ENCODE data around the gene VOPP1. TPM values are rescaled to one million over a fixed set of nuclear protein-coding genes. Genes with fewer than 3 reads are reported as not detected.

VOPP1 gene
- total and polyA plus RNA-seq, 11 donors, result 9.9 to 58.0 (median 22.9) TPM

DNA sequence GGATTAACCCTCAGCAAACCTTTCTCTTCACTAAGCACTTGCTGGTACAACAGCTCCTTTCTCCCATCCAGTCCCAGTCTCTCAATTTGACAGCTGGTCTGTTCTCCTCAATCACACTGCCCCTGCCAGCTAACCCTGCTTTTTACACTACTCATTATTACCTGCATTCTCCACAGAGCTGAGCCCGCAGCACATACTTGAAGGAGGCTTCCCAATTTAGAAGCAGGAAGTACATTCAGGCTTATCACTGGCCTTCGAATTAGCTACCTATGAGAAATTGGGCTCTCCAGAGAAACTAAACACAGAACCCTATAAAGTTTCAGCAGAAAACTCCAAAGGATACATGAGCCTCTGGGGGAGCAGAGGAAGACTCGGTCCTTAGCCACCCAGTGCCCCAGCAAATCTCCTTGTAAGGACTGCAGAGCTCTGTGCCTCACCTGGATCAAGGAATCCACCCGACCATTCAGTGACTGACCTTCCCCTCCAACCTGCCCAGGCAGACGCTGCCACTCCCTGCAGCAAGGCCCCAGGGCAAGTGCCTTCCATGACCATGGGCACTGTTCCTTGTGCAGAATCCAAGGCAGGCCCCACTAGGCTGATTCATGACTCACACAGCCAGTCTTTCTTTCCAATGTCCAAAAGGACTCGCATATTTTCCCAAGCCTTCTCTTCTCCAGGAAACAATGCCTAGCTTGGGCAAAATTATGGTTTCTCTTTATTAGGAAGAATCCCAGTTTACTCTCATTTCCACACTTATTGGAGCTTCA, 68.0 kb downstream of the VOPP1 start:
- 68 to 77% (median 73%) methylated on average over 6 of the region's 6 CpGs for WGBS, 4 donors
- H3K36me3 ChIP-seq, result peaks cover 0 to 6% (median 0%) of the 10 kb centered on the region in 9 donors
- no peak for ATAC-seq
- no peak for TF ChIP-seq POLR2A (IDR thresholded peaks at IDR 0.05)
- TF ChIP-seq, protein P1, sequence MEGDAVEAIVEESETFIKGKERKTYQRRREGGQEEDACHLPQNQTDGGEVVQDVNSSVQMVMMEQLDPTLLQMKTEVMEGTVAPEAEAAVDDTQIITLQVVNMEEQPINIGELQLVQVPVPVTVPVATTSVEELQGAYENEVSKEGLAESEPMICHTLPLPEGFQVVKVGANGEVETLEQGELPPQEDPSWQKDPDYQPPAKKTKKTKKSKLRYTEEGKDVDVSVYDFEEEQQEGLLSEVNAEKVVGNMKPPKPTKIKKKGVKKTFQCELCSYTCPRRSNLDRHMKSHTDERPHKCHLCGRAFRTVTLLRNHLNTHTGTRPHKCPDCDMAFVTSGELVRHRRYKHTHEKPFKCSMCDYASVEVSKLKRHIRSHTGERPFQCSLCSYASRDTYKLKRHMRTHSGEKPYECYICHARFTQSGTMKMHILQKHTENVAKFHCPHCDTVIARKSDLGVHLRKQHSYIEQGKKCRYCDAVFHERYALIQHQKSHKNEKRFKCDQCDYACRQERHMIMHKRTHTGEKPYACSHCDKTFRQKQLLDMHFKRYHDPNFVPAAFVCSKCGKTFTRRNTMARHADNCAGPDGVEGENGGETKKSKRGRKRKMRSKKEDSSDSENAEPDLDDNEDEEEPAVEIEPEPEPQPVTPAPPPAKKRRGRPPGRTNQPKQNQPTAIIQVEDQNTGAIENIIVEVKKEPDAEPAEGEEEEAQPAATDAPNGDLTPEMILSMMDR (IDR thresholded peaks at IDR 0.05), result no peak
- DNase-seq, result no peak
- no peaks in the 10 kb centered on the region for H3K9me3 ChIP-seq
- H3K4me1 ChIP-seq, result peaks cover 0 to 51% (median 23%) of the 10 kb centered on the region in 12 donors
- intact Hi-C loops (cut with DNase I), result loop anchor here in 1 of 10 donors (10.0 kb wide), 1 partner anchor 71 kb away; the partner anchor contains the start of gene VOPP1
- H3K27me3 ChIP-seq, result no peaks in the 10 kb centered on the region
- H3K4me3 ChIP-seq, result no peak overlapping the region
- H3K27ac ChIP-seq, result no peak overlapping the region

DNA sequence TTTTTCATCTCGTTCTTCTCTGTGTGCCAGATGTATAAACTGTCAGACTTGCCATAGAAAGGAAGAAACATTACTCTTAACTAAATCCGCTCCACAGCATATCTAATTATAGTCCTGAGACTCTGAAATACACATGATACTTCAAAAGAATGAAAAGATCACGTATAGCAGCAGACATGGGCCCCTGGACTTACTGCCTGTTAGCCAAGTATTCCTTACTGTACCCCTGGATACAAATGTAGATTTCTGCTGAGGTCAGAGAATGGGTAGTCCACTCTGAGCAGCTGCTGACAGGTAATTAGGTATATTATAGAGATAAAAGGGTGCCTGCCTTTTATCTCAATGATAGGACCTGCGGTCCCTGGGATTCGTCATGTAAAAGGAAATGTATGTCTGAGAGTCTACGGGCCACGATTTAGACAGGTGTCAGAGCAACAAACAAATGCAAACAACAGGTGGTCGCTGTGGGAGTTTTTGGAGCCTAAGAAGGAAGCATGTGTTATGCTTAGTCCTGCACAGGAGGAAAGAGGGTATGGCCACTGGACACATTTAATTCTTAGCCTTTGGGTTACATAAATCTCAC, 69.4 kb downstream of the VOPP1 start:
- DNase-seq, result no peak
- H3K4me3 ChIP-seq, result no peak overlapping the region
- no peaks in the 10 kb centered on the region for H3K27me3 ChIP-seq
- ATAC-seq, result no peak
- H3K9me3 ChIP-seq, result no peaks in the 10 kb centered on the region
- peaks cover 0 to 59% (median 20%) of the 10 kb centered on the region in 12 donors for H3K4me1 ChIP-seq
- peaks cover 0 to 8% (median 0%) of the 10 kb centered on the region in 9 donors for H3K36me3 ChIP-seq
- intact Hi-C loops (cut with DNase I), result loop anchor here in 1 of 10 donors (10.0 kb wide), 1 partner anchor 72 kb away; the partner anchor contains the start of gene VOPP1
- WGBS, 4 donors, result 49 to 66% (median 62%) methylated on average over 8 of the region's 8 CpGs
- TF ChIP-seq, protein P1 (IDR thresholded peaks at IDR 0.05), result no peak
- TF ChIP-seq POLR2A (IDR thresholded peaks at IDR 0.05), result no peak
- no peak overlapping the region for H3K27ac ChIP-seq

GRCh38 chr7:55502124-55502857, 70.0 kb downstream of the VOPP1 start:
- peaks cover 0 to 59% (median 20%) of the 10 kb centered on the region in 12 donors for H3K4me1 ChIP-seq

More at GRCh38 chr7:55502124-55502857, 70.0 kb downstream of the VOPP1 start:
- Histone ChIP-seq H3K36me3 (peaks cover 0 to 15% (median 0%) of the 10 kb centered on the region in 9 donors), H3K27ac (no peak overlapping the region), H3K9me3 (no peaks in the 10 kb centered on the region), H3K27me3 (no peaks in the 10 kb centered on the region), H3K4me3 (no peak overlapping the region)
- 72 to 78% (median 75%) methylated on average over 13 of the region's 13 CpGs for WGBS, 4 donors
- DNase-seq, result no peak
- no peak for ATAC-seq
- intact Hi-C loops (cut with DNase I), result loop anchor here in 1 of 10 donors (10.0 kb wide), 1 partner anchor 73 kb away; the partner anchor contains the start of gene VOPP1
- TF ChIP-seq POLR2A (IDR thresholded peaks at IDR 0.05), result no peak
- TF ChIP-seq, protein P1 (IDR thresholded peaks at IDR 0.05), result no peak
